Ishikawa (cell line): ENCODE data around the gene SSTR5.

Source experiments
- CEBPB ChIP-seq: IDR thresholded peaks from 2 replicates; pipeline ENCODE4 v1.6.1; 2012
- CREB1 ChIP-seq: IDR thresholded peaks from 2 replicates; pipeline ENCODE4 v1.6.1; 2012; ENCODE audit warnings: low read depth
- EGR1 ChIP-seq: IDR thresholded peaks from 2 replicates; pipeline ENCODE4 v1.6.1; 2012
- EP300 ChIP-seq: IDR thresholded peaks from 2 replicates; pipeline ENCODE4 v1.6.1; 2012; ENCODE audit warnings: borderline replicate concordance
- FOXM1 ChIP-seq: IDR thresholded peaks from 2 replicates; pipeline ENCODE4 v1.6.1; 2012; ENCODE audit warnings: low read depth, borderline replicate concordance
- NFIC ChIP-seq: IDR thresholded peaks from 2 replicates; pipeline ENCODE4 v1.6.1; 2012
- RAD21 ChIP-seq: IDR thresholded peaks from 2 replicates; pipeline ENCODE4 v1.6.1; 2012; ENCODE audit warnings: low read depth
- TAF1 ChIP-seq: IDR thresholded peaks from 2 replicates; pipeline ENCODE4 v1.6.1; 2012; ENCODE audit warnings: low read depth, mild to moderate bottlenecking
- TCF12 ChIP-seq: IDR thresholded peaks from 2 replicates; pipeline ENCODE4 v1.6.1; 2012; ENCODE audit warnings: low read depth
- TEAD4 ChIP-seq: IDR thresholded peaks from 2 replicates; pipeline ENCODE4 v1.6.1; 2012
- YY1 ChIP-seq: IDR thresholded peaks from 2 replicates; pipeline ENCODE4 v1.6.1; 2012; ENCODE audit warnings: low read depth
- ZBTB7A ChIP-seq: IDR thresholded peaks from 2 replicates; pipeline ENCODE4 v1.6.1; 2012; ENCODE audit warnings: low read depth
- TF ChIP-seq, protein P1 (sequence below): IDR thresholded peaks from 2 replicates; pipeline ENCODE4 v1.6.1; 2012; ENCODE audit warnings: low read depth, mild to moderate bottlenecking
- TF ChIP-seq, protein P2 (sequence below): IDR thresholded peaks from 2 replicates; pipeline ENCODE4 v1.6.1; 2012
- TF ChIP-seq, protein P3 (sequence below): IDR thresholded peaks from 2 replicates; pipeline ENCODE4 v1.6.1; 2012

SSTR5 gene

DNA sequence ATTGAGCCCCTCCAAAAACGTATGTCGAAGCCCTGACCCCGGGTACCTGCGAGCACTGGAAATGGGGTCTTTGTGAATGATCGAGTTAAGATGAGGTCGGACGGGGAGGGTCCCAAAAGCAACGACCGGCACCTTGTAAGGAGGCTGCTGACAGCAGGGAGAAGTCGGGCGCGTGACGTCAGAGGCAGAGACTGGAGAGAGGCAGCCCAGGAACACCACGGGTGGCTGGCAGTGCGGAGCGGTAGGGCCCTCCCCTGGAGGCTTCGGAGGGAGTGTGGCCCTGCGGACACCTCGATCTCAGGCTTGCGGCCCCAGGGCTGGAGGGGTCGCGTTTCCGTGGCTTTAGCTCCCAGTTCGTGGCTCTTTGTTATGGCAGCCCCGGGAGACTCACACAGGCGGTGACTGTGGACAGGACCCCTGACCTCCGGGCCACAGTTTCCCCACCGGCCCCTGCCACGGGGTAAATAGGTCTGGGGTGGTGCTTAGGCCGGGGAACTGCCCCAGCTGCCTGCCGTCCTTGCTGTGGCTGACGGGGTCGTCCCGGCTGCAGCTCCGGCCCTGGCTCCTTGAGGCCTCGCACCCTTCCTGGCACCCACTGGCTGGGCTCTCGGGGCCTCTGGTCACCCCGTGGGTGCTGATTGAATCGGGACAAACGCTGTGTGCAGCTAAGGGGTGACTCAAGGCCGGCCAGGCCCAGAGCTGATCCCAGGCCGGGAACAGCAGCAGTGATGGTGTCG lies 10.6 kb upstream of the SSTR5 start:
- TF ChIP-seq ZBTB7A (no peak), NFIC (no peak), EGR1 (no peak), EP300 (no peak), CEBPB (no peak), CREB1 (no peak), TAF1 (no peak), TCF12 (no peak), YY1 (no peak), RAD21 (no peak)
- TF ChIP-seq, protein P1, sequence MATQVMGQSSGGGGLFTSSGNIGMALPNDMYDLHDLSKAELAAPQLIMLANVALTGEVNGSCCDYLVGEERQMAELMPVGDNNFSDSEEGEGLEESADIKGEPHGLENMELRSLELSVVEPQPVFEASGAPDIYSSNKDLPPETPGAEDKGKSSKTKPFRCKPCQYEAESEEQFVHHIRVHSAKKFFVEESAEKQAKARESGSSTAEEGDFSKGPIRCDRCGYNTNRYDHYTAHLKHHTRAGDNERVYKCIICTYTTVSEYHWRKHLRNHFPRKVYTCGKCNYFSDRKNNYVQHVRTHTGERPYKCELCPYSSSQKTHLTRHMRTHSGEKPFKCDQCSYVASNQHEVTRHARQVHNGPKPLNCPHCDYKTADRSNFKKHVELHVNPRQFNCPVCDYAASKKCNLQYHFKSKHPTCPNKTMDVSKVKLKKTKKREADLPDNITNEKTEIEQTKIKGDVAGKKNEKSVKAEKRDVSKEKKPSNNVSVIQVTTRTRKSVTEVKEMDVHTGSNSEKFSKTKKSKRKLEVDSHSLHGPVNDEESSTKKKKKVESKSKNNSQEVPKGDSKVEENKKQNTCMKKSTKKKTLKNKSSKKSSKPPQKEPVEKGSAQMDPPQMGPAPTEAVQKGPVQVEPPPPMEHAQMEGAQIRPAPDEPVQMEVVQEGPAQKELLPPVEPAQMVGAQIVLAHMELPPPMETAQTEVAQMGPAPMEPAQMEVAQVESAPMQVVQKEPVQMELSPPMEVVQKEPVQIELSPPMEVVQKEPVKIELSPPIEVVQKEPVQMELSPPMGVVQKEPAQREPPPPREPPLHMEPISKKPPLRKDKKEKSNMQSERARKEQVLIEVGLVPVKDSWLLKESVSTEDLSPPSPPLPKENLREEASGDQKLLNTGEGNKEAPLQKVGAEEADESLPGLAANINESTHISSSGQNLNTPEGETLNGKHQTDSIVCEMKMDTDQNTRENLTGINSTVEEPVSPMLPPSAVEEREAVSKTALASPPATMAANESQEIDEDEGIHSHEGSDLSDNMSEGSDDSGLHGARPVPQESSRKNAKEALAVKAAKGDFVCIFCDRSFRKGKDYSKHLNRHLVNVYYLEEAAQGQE = no peak
- TF ChIP-seq, protein P2, sequence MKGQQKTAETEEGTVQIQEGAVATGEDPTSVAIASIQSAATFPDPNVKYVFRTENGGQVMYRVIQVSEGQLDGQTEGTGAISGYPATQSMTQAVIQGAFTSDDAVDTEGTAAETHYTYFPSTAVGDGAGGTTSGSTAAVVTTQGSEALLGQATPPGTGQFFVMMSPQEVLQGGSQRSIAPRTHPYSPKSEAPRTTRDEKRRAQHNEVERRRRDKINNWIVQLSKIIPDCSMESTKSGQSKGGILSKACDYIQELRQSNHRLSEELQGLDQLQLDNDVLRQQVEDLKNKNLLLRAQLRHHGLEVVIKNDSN = no peak
- TF ChIP-seq, protein P3, sequence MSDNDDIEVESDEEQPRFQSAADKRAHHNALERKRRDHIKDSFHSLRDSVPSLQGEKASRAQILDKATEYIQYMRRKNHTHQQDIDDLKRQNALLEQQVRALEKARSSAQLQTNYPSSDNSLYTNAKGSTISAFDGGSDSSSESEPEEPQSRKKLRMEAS = no peak

- TF ChIP-seq, protein P3 = 0 out of 2 replicates have a peak, but pooled peaks have one; percentile 30
- no peak for TF ChIP-seq CEBPB
These were observed 9.7 kb upstream of the SSTR5 start for GRCh38 chr16:1062895-1063294.

GRCh38 chr16:1063728-1064127 lies 8.8 kb upstream of the SSTR5 start:
- TF ChIP-seq EP300 (no peak), ZBTB7A (no peak), CEBPB (no peak), CREB1 (no peak), FOXM1 (no peak), YY1 (no peak), NFIC (no peak)
- TF ChIP-seq, protein P1 = no peak

DNA sequence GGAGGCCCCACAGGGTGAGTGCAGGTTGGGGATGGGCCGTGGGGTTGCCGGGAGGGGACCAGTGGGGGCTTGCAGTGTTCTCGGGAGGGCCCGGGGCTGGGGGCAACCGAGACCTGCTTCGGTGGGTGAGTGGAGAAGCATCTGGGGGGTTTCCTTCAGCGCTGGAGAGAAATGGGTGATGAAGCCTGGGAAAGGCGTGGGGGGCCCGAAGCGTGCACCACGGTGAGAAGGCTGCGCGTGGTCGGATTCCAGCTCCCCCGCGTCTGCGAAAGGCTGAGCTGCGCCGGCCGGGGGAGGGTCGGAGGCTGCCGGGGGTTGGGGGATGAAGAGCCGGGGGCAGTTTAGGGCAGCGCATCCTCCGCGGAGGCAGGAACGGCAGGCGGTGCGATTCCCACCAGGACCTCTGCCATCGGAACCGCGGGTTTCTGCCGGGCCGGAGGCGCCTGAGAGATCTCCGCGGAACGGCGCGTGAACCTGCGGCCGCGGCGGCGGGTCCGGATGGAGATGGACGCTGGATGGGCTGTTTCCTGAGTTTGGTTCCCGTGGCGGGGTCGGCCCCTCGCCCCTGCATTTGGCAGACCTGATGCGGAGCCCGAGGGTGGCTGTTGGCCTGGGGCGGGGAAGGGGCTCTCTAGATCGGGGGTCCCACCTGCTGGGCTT lies 6.9 kb upstream of the SSTR5 start:
- TF ChIP-seq CEBPB (no peak), RAD21 (no peak), CREB1 (no peak), ZBTB7A (no peak), EP300 (no peak), EGR1 (no peak), TAF1 (no peak), TCF12 (no peak), TEAD4 (no peak), FOXM1 (no peak), NFIC (no peak), YY1 (no peak)
- TF ChIP-seq, protein P1 = no peak
- TF ChIP-seq, protein P2 = no peak
- TF ChIP-seq, protein P3 = no peak
